ENCODE data around the gene MED13L. TPM values are rescaled to one million over a fixed set of nuclear protein-coding genes. Genes with fewer than 3 reads are reported as not detected.

The MED13L gene
- polyA plus RNA-seq, 1 donor (not counting 4 experiments of a cell fraction or from before 2014, with no cell fraction given) = 31.7 TPM

GRCh38 chr12:116288735-116289134 is 11.2 kb upstream of the MED13L start:
- H2AFZ ChIP-seq (ENCODE audit: control insufficient read depth, low read length) = no peak overlapping the region
- H3K9me3 ChIP-seq (ENCODE audit: control insufficient read depth, low read depth, low read length) = no peaks in the 10 kb centered on the region
- DNase-seq (ENCODE audit: low read depth, low spot score) = no peak
- H3K9me1 ChIP-seq (ENCODE audit: control insufficient read depth, extremely low read depth, insufficient read depth, low read length) = no peaks in the 10 kb centered on the region
- no peaks in the 10 kb centered on the region for H4K20me1 ChIP-seq (ENCODE audit: control insufficient read depth, extremely low read depth, insufficient read depth, low read length)
- no peaks in the 10 kb centered on the region for H3K36me3 ChIP-seq (ENCODE audit: control insufficient read depth in 2 of 2, extremely low read depth in 1 of 2, insufficient read depth in 2 of 2, low read length in 2 of 2)
- H3K4me3 ChIP-seq (ENCODE audit: control insufficient read depth in 2 of 3, extremely low read depth in 1 of 3, insufficient read depth in 2 of 3, low read depth in 1 of 3, low read length in 3 of 3) = no peak overlapping the region
- FAIRE-seq = no peak
- TF ChIP-seq CTCF (optimal IDR thresholded peaks at IDR 0.05 in 1 of 3, IDR thresholded peaks at IDR 0.05 in 1 of 3, conservative IDR thresholded peaks at IDR 0.05 in 1 of 3; ENCODE audit: extremely low read depth in 1 of 3, insufficient read depth in 2 of 3, low read length in 3 of 3) (no peak), EZH2 (IDR thresholded peaks at IDR 0.05; ENCODE audit: low read length) (no peak)
- H3K27ac ChIP-seq (ENCODE audit: control insufficient read depth, insufficient read depth, low read length) = no peak overlapping the region
- H3K9ac ChIP-seq (ENCODE audit: control insufficient read depth, extremely low read depth, insufficient read depth, low read length) = no peak overlapping the region
- H3K27me3 ChIP-seq (ENCODE audit: control insufficient read depth, extremely low read depth, insufficient read depth, low read length) = no peaks in the 10 kb centered on the region
- no peak overlapping the region for H3K4me2 ChIP-seq (ENCODE audit: control insufficient read depth, extremely low read depth, insufficient read depth, low read depth, low read length)
- H3K79me2 ChIP-seq (ENCODE audit: control insufficient read depth, insufficient read depth, low read length) = no peaks in the 10 kb centered on the region
- dilution Hi-C loops (cut with MboI; ENCODE audit: extremely low pct_ligation_motif_present, low sequenced_read_pairs) = no loop called here
- peaks cover 4% of the 10 kb centered on the region for H3K4me1 ChIP-seq (ENCODE audit: control insufficient read depth, extremely low read depth, insufficient read depth, low read length)

GRCh38 chr12:116287842-116288301 is 10.4 kb upstream of the MED13L start:
- H3K27ac ChIP-seq (ENCODE audit: control insufficient read depth, insufficient read depth, low read length) = no peak overlapping the region
- no peaks in the 10 kb centered on the region for H3K79me2 ChIP-seq (ENCODE audit: control insufficient read depth, insufficient read depth, low read length)
- peaks cover 4% of the 10 kb centered on the region for H3K4me1 ChIP-seq (ENCODE audit: control insufficient read depth, extremely low read depth, insufficient read depth, low read length)
- no peak for FAIRE-seq
- no peak overlapping the region for H3K4me2 ChIP-seq (ENCODE audit: control insufficient read depth, extremely low read depth, insufficient read depth, low read depth, low read length)
- no peak overlapping the region for H3K9ac ChIP-seq (ENCODE audit: control insufficient read depth, extremely low read depth, insufficient read depth, low read length)
- H2AFZ ChIP-seq (ENCODE audit: control insufficient read depth, low read length) = no peak overlapping the region
- DNase-seq (ENCODE audit: low read depth, low spot score) = no peak
- H3K36me3 ChIP-seq (ENCODE audit: control insufficient read depth in 2 of 2, extremely low read depth in 1 of 2, insufficient read depth in 2 of 2, low read length in 2 of 2) = no peaks in the 10 kb centered on the region
- no peak for TF ChIP-seq EZH2 (IDR thresholded peaks at IDR 0.05; ENCODE audit: low read length)
- no peak for TF ChIP-seq CTCF (optimal IDR thresholded peaks at IDR 0.05 in 1 of 3, IDR thresholded peaks at IDR 0.05 in 1 of 3, conservative IDR thresholded peaks at IDR 0.05 in 1 of 3; ENCODE audit: extremely low read depth in 1 of 3, insufficient read depth in 2 of 3, low read length in 3 of 3)
- no peak overlapping the region for H3K4me3 ChIP-seq (ENCODE audit: control insufficient read depth in 2 of 3, extremely low read depth in 1 of 3, insufficient read depth in 2 of 3, low read depth in 1 of 3, low read length in 3 of 3)
- no peaks in the 10 kb centered on the region for H3K9me1 ChIP-seq (ENCODE audit: control insufficient read depth, extremely low read depth, insufficient read depth, low read length)
- no peaks in the 10 kb centered on the region for H4K20me1 ChIP-seq (ENCODE audit: control insufficient read depth, extremely low read depth, insufficient read depth, low read length)
- H3K27me3 ChIP-seq (ENCODE audit: control insufficient read depth, extremely low read depth, insufficient read depth, low read length) = no peaks in the 10 kb centered on the region
- dilution Hi-C loops (cut with MboI; ENCODE audit: extremely low pct_ligation_motif_present, low sequenced_read_pairs) = no loop called here
- H3K9me3 ChIP-seq (ENCODE audit: control insufficient read depth, low read depth, low read length) = no peaks in the 10 kb centered on the region

Measured in keratinocyte (primary cell).